Right atrium auricular region (tissue), 2 donors: ENCODE measurements around the gene PACSIN2. TPM values are rescaled to one million over a fixed set of nuclear protein-coding genes. Genes with fewer than 3 reads are reported as not detected.
"Not testable (repeated sequence)": the region's sequence is repeated elsewhere in the genome, so short reads cannot be mapped to it uniquely, and the experiment has no call there.

ENCODE experiments used
- DNase-seq: peaks from one replicate; pipeline ENCODE4 v3.0.0-alpha.2; 2019; ENCODE audit warnings: low spot score
- H3K27ac ChIP-seq, 2 donors: fragments of 200-600 bp; sonication (generic); 1 replicate in 1 of 2; 2 replicates in 1 of 2; pipeline ENCODE4 v1.5.1; 2016 to 2019
- H3K27me3 ChIP-seq, 2 donors: fragments of 200-600 bp; sonication (generic); one replicate each; pipeline versions ENCODE4 v1.5.1 to v1.6.0; 2017 to 2019
- H3K36me3 ChIP-seq: fragments of 200-600 bp; sonication (generic); one replicate; pipeline ENCODE4 v1.5.1; 2016
- H3K4me1 ChIP-seq, 2 donors: fragments of 200-600 bp; sonication (generic); one replicate each; pipeline versions ENCODE4 v1.5.1 to v1.6.0; 2017 to 2019
- H3K4me3 ChIP-seq, 2 donors: fragments of 200-600 bp; sonication (generic); 1 replicate in 1 of 2; 2 replicates in 1 of 2; pipeline ENCODE4 v1.5.1; 2017 to 2019; ENCODE audit warnings: mild to moderate bottlenecking in 1 of 2, moderate library complexity in 1 of 2
- H3K9me3 ChIP-seq, 2 donors: fragments of 200-600 bp; sonication (generic); one replicate each; pipeline ENCODE4 v1.5.1; 2019
- CTCF ChIP-seq, 2 donors: fragments of 200-600 bp; sonication (generic); IDR thresholded peaks; one replicate each; pipeline ENCODE4 v1.5.1; 2019; ENCODE audit warnings: antibody characterized with exemption in 2 of 2
- total RNA-seq, 2 donors: library from RNA; depleted of rRNA; stranded (reverse); fragments of >200 nt; gene quantifications; one replicate each; pipeline ENCODE4 v1.1.0, GENCODE V29; 2016

Gene PACSIN2
- total RNA-seq, 2 donors from 2014 or later = 66.3 to 89.8 TPM

GRCh38 chr22:43036282-43036829, 21.4 kb upstream of the PACSIN2 start:
- peak; percentile 84 for DNase-seq
- Histone ChIP-seq H3K9me3 (no peaks in the 10 kb centered on the region), H3K27me3 (no peaks in the 10 kb centered on the region), H3K4me1 (peaks cover 0 to 7% of the 10 kb centered on the region in 2 donors), H3K4me3 (no peak overlapping the region), H3K27ac (peak overlapping the region; percentile 53 to 58), H3K36me3 (no peaks in the 10 kb centered on the region)
- no peak for TF ChIP-seq CTCF (IDR thresholded peaks at IDR 0.05)

- H3K27me3 ChIP-seq = no peaks in the 10 kb centered on the region
- H3K9me3 ChIP-seq = no peaks in the 10 kb centered on the region
- DNase-seq = no peak
- no peak for TF ChIP-seq CTCF (IDR thresholded peaks at IDR 0.05)
- H3K36me3 ChIP-seq = no peaks in the 10 kb centered on the region
- H3K4me1 ChIP-seq = peaks cover 0 to 7% of the 10 kb centered on the region in 2 donors
- H3K4me3 ChIP-seq = no peak overlapping the region
- H3K27ac ChIP-seq = no peak overlapping the region
Measured at GRCh38 chr22:43035250-43035649, 20.3 kb upstream of the PACSIN2 start.

- H3K4me3 ChIP-seq = no peak overlapping the region
- no peak for TF ChIP-seq CTCF (IDR thresholded peaks at IDR 0.05)
Measured at GRCh38 chr22:43031617-43032016, 16.7 kb upstream of the PACSIN2 start.

GRCh38 chr22:43018615-43019014, 3.7 kb upstream of the PACSIN2 start:
- DNase-seq = no peak
- Histone ChIP-seq H3K36me3 (no peaks in the 10 kb centered on the region), H3K4me1 (peaks cover 0 to 12% of the 10 kb centered on the region in 2 donors), H3K4me3 (no peak overlapping the region), H3K27me3 (no peaks in the 10 kb centered on the region), H3K27ac (no peak overlapping the region), H3K9me3 (no peaks in the 10 kb centered on the region)
- no peak for TF ChIP-seq CTCF (IDR thresholded peaks at IDR 0.05)

More at GRCh38 chr22:43031617-43032016, 16.7 kb upstream of the PACSIN2 start:
- DNase-seq = no peak
- H3K9me3 ChIP-seq = no peaks in the 10 kb centered on the region
- peaks cover 0 to 14% of the 10 kb centered on the region in 2 donors for H3K4me1 ChIP-seq
- H3K27ac ChIP-seq = no peak overlapping the region
- no peaks in the 10 kb centered on the region for H3K27me3 ChIP-seq
- no peaks in the 10 kb centered on the region for H3K36me3 ChIP-seq

GRCh38 chr22:43017525-43018460, 2.8 kb upstream of the PACSIN2 start:
- H3K27ac ChIP-seq = no peak overlapping the region
- DNase-seq = no peak
- no peaks in the 10 kb centered on the region for H3K9me3 ChIP-seq
- no peak overlapping the region for H3K4me3 ChIP-seq
- no peaks in the 10 kb centered on the region for H3K27me3 ChIP-seq
- peaks cover 0 to 20% of the 10 kb centered on the region in 2 donors for H3K4me1 ChIP-seq
- no peaks in the 10 kb centered on the region for H3K36me3 ChIP-seq
- no peak for TF ChIP-seq CTCF (IDR thresholded peaks at IDR 0.05)

GRCh38 chr22:43016150-43016549, 1.2 kb upstream of the PACSIN2 start:
- H3K9me3 ChIP-seq, H3K27ac ChIP-seq, H3K36me3 ChIP-seq, H3K27me3 ChIP-seq, H3K4me3 ChIP-seq, DNase-seq: not testable (repeated sequence)
- peaks cover 0 to 26% of the 10 kb centered on the region in 2 donors for H3K4me1 ChIP-seq
